Right hindlimb (tissue), 1 donor: Measurements from ENCODE around the gene STEAP1B.
A peak's percentile ranks its signal among the peaks of the same experiment; 100 is the strongest.
"Not testable (repeated sequence)": the region's sequence is repeated elsewhere in the genome, so short reads cannot be mapped to it uniquely, and the experiment has no call there.

ENCODE experiments used
- DNase-seq: peaks from one replicate; pipeline ENCODE4 v3.0.0-alpha.2; 2018

Gene STEAP1B

DNA sequence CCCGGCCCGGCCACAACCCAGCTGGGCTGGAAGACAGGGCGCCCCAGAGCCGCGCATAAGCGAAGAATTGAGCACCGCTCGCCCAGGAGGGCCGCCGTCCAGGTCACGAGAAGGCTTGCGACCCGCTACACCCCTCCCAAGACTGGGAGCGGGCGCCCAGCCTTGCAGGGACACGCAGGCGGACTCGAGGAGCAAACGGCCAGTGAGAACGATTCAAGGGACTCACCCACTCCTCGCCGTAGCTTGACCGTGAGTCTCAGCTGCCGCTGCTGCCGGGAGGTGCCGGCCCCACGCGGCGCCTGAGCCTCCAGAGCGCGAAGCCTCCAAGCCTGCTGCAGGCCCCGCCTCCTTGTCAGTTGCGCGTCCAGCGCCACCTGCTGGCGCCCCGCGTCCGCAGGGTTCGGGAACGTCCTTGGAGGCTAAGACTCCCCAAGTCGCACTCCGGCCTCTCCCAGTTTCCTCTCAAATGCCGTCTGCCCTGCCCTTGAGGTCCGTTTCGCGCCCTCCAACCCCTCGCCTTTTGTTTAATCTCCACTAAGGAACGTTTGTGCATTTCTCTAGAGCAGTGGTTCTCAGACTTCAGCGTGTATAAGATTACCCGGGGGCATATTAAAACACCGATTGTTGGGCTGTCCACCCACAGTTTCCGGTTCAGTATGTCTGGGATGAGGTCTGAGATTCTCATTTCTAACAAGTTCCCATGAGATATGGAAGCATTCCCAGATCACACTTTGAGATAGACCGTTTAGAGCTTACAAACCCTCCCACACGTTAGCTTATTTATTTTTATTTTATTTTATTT is at the start of gene STEAP1B:
Gene STEAP1B (minus strand): TSS at position 301 of the 802 bp plus-strand sequence. CDS start 5,333 bp downstream, outside the sequence.
- DNase-seq, result peak; percentile 90

DNA sequence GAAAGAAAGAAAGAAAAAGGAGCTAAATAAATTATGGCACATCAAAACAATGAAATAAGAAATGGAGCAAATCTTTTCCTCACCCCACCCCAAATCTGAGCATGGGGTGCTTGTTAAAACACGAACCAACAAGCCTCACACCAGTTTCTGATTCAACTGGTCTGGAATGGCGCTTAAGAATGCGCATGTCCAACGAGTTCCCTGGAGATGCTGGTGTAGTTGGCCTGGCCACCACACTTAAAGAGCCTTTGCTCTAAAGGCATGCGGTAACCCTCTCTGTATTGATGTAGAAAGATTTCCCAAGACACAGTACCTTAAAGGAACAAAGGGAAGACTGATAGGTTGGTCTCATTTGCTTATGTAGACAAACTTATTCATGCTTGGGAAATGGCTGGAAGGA is 49.1 kb upstream of the STEAP1B start:
- DNase-seq, result no peak

DNA sequence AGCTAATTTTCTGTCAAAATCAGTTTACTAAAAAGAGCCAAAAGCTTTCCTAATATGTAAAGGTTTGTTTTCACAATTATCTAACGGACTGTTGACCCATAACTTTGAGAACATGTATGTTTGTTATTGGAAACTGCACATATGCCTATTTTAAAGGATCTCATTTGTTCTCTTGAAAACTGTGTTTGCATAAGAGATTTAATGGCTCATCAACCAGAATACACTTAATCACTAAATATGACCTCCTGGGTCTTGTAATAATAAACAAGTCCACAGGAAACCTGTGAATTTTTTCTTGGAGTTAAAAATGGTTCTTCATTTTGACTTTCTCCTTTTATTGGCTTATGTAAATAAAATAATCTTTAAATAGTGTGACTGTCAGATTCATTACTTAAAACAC is 48.3 kb upstream of the STEAP1B start:
- no peak for DNase-seq

DNA sequence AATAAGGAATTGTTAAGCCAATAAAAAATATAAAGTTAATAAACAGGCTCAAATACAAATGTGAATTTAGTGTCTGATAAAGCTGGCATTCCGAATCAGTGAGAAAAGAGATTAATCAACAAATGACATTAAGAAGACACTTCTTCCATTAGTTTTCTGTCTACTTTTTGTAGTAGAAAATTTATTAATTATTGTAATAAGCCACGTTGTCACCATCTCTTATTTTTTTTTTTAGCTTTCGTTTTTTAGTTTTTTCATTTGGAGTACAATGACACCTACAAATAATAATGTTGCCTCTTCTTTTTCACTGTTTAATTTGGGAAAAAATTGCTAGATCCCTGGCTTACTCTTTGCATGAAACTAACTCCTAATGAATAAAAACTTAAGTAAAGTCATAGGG is 46.8 kb upstream of the STEAP1B start:
- no peak for DNase-seq

DNA sequence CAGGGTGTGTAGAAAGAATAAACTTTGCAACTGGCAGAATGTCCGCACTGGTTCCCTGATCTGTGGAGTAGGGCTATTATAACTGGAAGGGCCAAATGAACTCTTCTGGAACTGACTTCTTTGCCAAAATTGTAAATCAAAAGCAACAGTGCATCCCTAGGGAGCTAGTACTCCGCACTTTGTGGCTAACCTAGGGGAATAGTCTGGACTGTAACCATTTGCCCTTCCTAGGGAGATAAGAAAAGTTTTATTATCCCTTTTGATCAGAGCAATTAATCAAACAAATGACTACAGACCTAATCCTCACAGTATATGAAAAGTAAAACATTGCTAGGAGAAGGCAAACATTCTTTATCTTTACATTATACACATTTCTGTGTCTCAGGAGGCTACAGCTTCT is 45.5 kb upstream of the STEAP1B start:
- DNase-seq, result no peak

DNA sequence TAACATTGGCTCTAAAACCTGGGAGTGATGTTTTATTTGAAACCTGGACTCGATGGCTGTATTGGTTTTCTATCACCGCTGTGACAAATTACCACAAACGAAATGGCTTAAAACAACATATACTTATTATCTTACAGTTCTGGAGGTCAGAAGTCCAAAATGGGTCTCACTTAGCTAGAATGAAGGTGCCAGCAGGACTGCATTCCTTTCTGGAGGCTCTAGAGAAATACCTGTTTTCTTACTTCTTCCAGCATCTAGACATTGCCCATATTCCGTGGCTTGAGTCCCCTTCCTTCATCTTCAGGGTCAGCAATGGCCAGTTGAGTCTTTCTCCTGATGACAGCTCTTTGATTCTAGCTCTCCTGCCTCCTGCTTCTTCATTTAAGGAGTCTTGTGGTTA is 44.3 kb upstream of the STEAP1B start:
- DNase-seq, result no peak

DNA sequence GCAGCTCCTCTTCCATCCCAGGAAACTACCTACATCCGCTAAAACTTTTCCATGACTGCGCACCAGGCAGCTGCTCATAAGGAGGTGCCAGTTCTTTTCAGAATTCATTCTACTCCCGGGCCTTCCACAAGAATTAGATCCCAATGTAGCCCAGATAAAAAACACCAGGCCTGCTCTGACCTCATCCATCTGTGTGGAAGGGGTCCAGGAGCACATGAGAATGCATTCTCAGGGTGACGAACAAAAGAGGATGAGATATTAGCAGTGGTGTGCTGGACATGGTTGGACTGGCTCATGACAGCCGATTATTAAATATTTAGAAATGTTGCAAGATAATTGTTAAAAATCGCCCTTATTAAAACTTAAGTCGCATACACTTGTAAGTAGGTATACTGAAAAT is 43.2 kb upstream of the STEAP1B start:
- DNase-seq, result no peak

DNA sequence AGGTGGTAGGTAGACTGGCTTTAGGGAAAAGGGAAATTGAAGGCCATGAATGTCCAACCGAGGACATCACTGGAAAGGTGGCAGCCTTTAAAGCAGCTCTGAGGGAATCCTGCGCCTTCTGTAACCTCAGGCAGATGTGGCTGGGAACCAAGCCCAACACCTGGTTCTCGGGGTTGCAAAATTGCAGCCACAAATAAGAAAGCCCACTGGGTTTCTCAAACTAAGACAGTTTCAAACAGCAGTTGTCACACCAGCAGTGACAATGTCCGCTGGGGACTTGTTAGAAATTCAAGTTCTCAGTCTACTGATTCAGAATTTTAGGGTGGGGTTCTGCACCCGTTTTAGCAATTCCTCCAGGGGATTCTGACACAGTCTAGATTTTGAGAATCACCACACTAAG is 42.7 kb upstream of the STEAP1B start:
- no peak for DNase-seq

DNA sequence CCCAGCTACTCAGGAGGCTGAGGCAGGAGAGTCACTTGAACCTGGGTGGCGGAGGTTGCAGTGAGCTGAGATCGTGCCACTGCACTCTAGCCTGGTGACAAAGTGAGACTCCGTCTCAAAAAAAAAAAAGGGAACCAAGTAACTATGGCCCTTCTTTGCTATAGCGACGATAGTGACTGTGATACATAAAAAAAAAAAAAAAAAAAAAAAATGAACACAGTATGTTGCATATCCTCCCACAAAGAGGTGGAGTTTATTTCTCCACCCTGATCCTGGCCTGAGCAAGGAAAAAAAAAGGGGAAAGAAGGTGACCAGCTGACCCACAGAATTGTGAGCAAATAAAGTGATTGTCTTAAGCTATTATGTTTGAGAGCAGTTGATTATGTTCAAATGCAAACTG is 42.3 kb upstream of the STEAP1B start:
- DNase-seq, result no peak

DNA sequence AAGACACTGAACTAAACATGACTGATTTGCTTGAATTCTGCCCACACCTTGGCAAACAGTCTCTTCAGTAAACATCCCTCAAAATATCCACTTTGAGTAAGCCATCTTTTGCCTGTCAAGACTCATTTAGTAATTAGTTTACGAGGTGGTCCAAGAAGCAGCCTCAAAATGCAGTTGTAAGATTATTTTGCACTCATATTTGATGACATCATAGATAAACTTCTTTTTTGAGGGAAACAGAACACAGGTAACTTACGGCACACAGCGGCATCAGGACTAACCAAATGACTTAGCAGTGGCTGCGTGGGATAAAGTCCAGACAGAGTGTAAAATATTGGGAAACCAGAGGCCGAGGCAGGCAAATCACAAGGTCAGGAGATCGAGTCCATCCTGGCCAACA is 41.8 kb upstream of the STEAP1B start:
- DNase-seq, result no peak

DNA sequence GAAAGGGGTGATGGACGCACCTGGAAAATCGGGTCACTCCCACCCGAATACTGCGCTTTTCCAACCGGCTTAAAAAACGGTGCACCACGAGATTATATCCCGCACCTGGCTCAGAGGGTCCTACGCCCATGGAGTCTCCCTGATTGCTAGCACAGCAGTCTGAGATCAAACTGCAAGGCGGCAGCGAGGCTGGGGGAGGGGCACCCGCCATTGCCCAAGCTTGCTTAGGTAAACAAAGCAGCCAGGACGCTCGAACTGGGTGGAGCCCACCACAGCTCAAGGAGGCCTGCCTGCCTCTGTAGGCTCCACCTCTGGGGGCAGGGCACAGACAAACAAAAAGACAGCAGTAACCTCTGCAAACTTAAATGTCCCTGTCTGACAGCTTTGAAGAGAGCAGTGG is 28.5 kb upstream of the STEAP1B start:
- DNase-seq, result not testable (repeated sequence)

DNA sequence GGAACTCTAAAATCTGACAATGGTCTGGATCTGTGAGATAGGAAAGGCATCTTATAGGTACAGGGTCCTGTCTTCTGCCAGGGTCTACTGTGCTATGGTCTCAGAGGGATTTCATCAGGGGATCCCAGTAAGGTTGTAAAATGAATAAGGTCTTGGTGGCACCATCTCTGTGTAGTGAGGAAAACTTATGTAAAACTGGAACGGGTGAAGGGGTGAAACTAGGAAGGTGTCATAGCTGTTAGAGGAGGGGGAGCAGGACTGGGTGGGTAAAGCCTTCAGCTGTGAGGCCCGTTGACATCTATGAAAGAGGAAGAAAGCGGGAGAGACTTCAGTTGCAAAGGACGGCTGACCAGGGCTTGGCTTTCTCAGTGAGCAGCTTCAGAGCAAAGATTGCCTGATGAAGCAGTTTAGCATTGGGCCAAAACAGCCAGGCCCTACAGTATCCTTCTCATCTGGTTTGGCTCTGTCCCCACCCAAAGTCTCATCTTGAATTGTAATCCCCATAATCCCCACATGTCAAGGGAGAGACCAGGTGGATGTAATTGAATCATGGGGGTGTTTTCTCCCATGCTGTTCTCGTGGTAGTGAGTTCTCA is 24.5 kb upstream of the STEAP1B start:
- DNase-seq, result not testable (repeated sequence)

DNA sequence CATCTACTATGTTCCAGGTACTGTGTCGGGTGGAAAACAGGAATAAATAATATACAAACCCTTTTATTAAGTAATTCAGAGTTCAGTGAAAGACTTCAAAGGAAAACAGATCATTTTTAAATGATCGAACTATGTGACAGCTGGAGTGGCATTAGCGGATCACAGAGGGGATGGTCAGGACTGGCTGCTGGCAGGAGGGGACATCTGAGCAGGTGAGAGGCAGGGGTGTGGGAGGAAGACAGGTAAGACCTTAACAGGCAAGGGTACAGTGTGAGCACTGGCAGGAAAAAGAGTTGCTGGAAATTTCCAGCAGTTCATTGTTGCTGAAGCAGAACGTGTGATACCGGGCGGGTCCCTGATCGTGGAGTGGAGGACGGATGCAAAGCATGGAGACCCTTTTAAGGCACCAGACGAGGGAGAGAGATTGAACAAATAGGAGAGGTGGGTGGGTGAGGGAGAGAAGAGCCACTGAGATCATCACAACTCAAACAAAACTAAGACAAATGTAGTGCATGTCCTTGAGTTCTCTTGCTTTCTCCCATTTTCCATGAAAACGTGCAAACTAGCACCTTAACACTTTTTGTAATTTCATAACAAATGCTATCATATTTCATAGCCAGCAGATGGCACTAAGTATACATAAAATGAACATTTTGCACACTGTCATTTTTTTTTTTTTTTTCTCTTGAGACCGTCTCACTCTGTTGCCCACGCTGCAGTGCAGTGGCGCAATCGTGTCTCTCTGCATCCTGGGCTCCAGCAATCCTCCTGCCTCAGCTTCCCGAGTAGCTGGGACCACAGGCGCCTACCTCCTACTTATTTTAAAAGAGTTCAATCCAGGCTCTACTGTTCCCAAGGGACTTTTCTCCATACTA is 23.7 kb upstream of the STEAP1B start:
- DNase-seq, result not testable (repeated sequence)

DNA sequence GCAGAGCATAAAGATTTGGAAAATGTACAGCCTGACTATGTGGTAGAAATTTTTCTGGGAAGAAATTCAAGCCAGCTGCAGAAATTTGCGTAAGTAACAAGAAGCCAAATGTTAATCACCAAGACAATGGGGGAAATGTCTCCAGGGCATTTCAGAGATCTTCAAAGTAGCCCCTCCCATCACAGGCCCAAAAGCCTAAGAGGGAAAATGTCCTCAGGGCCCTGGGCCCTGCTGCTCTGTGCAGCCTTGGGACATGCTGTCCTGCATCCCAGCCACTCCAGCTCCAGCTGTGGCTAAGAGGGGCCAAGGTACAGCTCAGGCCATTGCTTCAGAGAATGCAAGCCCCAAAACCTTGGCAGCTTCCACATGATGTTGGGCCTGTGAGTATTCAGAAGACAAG is 19.6 kb upstream of the STEAP1B start:
- DNase-seq, result not testable (repeated sequence)

DNA sequence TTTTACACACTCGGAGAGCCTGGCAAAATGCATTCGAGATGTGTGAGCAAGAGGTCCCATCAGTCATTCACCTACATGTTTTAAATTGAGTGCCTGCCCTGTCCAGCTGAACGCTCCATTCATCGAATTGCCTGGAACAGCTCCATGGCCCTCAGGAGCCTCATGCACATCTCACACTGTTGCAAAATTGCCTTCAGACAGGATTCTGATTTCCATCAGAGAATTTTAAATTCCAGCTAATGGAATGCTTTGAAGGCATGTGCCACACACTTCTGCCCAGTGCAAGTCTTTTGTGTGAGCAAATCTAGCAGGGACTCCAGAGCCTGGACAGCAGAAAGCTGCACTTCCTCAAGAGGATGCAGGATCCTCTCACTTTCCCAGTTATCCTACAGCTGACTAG is 17.0 kb upstream of the STEAP1B start:
- not testable (repeated sequence) for DNase-seq

DNA sequence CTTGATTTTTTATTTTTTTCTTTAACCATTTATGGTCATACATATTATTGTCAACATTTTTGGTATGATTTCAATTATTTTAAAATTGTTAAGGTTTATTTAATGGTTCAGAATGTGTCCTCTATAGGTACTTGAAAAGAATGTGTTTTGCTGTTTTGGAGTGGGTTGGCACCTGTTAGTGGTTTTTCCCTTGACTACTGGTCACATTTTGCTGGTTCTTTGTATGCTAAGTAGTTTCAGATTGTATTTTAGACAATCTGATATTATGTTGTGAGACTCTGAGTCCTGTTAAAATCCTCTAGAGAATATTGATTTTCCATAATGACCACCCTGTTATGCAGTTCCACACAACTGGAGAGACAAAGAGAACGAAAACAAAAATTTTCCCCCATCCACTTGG is 15.0 kb upstream of the STEAP1B start:
- not testable (repeated sequence) for DNase-seq

DNA sequence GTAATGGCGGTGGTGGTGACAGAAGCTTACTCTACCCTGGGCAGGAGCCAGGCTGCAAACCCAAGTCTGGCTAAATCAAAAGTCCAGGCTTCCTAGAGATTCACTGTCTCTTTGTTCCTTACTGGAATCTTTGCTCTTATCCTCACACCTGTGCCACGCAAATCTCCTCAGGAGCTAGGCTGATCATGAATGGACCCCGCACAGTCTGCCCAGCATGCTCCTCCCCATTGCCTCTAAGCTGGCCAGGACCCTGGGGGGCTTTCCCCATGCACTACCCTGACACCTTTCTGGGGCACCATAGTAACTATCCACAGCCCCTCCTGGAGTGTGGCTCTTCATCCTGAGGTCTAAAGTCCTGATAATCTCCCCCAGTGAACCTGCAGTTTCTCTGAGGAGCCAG is 7.3 kb upstream of the STEAP1B start:
- DNase-seq, result not testable (repeated sequence)

DNA sequence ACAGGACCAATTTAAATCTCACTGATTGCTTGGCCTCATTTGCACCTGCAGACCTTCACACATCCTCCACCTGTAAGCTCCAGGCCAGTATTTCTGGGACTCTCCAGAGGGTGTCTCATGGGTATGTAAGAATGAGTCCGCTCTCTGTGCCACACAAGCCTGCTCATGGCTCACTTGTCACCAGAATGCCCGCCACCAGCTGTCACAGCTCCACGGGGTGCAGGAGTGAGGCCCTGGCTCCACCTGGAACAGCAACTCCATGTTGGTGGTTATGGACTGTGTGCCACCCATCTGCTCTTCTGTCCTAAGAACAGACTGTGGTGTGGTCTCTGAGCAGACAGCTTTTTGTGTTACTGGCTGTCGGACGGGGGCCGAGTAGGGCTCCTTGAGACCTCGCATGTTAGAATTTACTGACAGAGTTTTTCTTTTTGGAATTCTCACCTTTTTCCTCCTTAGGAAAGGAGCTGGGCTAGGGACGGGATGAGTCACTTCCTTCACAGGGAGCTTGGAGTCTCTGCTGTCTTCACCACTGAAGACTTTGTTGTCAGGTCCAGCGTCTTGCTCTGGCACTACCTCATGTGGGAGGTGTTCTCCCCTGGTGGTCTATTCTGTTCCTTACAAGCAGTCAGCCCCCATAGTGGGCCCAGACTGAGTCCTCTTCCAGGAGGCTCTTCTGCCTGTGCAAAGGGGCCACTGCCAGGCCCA is 6.5 kb upstream of the STEAP1B start:
- not testable (repeated sequence) for DNase-seq

DNA sequence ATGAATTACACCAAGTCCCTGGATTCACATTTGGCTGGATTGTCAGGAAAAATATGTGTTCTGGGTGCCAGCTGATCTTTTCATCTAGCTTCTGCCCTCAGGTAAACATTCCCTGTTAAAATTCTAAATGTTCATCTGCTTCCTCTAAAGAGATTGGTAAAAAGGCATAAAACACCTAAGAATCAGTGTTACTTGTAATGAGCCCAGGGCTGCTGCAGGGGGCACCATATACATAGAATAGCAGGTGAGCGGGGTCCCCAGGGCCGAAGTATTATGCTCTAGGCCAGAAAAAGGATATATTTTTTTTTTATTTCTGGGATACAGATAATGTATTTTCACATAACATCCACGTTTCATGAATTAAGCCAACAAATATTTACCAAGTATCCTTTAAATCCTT is 4.5 kb upstream of the STEAP1B start:
- DNase-seq, result not testable (repeated sequence)

DNA sequence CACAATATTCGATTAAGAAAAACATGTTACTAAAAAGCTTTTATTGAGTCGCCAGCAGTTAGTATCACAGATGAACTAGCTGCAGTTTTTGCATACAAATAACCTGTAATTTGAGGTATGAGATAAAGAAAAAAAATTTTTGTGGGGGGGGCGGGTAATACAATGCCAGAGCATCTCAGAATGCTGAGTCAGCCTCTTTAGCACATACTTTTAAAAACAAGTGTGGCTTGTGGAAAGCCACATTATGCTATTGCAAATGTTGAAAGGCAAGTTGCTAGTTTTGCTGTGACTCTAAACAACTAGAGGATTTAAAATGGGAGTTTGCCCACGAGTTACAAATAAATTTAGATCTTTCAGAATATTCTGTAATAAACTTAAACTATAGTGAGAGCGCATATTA is 2.1 kb upstream of the STEAP1B start:
- not testable (repeated sequence) for DNase-seq

DNA sequence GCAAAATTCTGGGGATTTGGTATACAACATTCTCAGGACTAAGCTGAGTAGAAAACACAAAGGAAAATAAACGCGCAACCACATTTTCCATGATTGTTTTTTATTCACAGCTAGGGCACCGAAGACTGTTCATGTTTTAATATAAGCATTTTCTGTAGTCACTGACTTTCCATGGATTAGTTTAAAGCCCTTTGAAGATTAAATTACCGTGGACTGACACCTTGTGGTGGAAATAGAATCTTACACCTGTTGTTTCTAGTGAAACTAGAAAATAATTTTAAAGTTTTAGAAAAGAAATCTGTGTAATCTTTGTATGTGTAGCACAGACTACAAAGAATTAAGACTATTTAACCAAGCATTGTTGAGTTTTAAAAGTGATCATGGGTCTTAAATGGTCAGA is 1.3 kb upstream of the STEAP1B start:
- not testable (repeated sequence) for DNase-seq

DNA sequence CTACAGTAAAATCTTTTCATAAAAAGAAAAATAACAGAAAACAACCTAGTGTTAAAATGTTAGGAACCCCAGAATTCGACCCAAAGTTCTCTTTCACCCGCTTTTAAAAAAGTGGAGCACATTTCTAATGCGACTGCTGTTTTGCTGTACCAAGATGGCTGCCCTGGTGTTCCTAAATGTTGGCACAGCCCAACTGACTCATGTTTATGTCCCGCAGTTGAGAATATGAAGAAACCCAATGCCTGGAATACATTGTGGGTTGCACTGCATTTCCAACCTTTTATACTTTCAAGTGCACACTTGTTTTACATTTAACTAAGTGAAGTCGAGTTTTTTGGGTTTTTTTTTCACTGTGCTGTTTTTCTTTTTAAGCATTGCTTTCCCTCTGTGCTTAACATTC is 944 bp downstream of the STEAP1B start:
- no peak for DNase-seq

DNA sequence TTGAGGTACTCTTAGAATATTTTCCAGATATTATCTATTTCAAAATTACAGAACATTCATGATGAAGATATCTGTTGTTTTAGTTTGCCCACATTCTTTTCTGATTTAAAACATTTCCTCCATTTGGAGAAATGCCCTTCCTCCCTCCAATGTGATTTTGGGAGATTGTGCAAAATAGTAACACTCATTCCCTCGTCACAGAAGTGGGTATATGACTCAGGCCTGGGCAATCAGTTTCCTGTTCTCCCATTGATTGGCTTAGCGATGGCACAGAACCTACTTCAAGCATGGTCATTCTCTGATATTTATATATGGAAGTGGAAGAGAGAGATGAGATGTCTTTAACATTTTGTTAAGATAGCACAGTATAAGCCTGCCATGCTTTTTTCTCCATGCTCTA is 3.1 kb downstream of the STEAP1B start:
- not testable (repeated sequence) for DNase-seq
